ENCODE data around the gene CBFA2T3. TPM values are rescaled to one million over a fixed set of nuclear protein-coding genes. Genes with fewer than 3 reads are reported as not detected.

CBFA2T3 gene
- polyA plus RNA-seq, 1 experiment, result not detected

DNA sequence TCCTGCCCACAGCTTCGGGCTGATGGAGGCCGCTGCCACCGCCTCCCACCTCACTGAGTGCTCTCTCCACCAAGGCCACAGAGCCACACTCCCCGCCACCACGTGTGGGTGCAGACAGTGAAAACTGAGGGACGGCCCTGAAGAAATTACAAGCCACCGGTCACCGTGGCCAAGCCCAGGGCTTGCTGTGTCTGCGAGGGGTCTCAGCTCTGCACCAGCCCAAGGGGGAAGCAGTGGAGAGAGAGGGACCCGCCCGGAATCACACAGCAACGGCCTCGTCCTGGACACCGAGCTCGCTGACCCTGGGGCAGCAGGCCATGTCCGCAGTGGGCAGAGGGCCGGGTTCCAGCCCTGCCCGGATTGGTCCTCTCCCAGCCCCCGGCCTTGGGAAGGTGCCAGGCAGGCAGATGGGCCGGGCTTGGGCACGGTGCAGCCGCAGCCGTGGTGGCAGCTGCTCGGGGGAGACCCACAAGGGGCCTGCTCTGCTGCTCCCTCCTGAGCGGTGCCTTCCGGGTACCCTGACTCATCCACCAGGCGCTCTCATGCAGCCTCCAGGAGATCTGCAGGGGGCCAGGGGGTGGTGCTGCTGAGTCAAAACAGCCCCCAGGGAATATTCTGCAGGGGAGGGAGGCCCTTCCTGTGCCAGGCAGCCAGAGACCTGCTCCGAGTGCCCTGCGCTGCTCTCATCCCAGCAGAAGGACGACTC, 52.0 kb downstream of the CBFA2T3 start:
- CTCF ChIA-PET, result interaction anchor here (0.5 kb wide), 1 partner anchor 10 kb away, joined by 4 read pairs; no protein-coding TSS in a partner anchor

GRCh38 chr16:88923926-88924833, 52.8 kb downstream of the CBFA2T3 start:
- POLR2A ChIA-PET, result no interaction called here
- Histone ChIP-seq H3K27ac (ENCODE audit: low read depth, low read length) (no peak overlapping the region), H3K4me3 (ENCODE audit: low read depth, low read length) (no peak overlapping the region), H3K9me3 (ENCODE audit: control insufficient read depth, insufficient read depth, low read length) (peaks cover 26% of the 10 kb centered on the region; the same call in 1 of the 2 replicates), H3K27me3 (ENCODE audit: control insufficient read depth, insufficient read depth, low read length) (peaks cover 20% of the 10 kb centered on the region)
- CTCF ChIA-PET, result interaction anchor here (0.5 to 1.3 kb wide), 3 partner anchors 9 to 181 kb away, joined by 3 to 4 read pairs (median 3); no protein-coding TSS in a partner anchor
- no peak for DNase-seq (ENCODE audit: low read depth, low spot score)
- no peak for TF ChIP-seq CTCF (IDR thresholded peaks at IDR 0.05; ENCODE audit: low read depth, low read length)

More for the DNA sequence above, 52.0 kb downstream of the CBFA2T3 start:
- peaks cover 20% of the 10 kb centered on the region for H3K27me3 ChIP-seq (ENCODE audit: control insufficient read depth, insufficient read depth, low read length)
- DNase-seq (ENCODE audit: low read depth, low spot score), result peak; percentile 20
- POLR2A ChIA-PET, result no interaction called here
- H3K9me3 ChIP-seq (ENCODE audit: control insufficient read depth, insufficient read depth, low read length), result peaks cover 21% of the 10 kb centered on the region
- H3K27ac ChIP-seq (ENCODE audit: low read depth, low read length), result no peak overlapping the region
- peak; percentile 51 for TF ChIP-seq CTCF (IDR thresholded peaks at IDR 0.05; ENCODE audit: low read depth, low read length)
- H3K4me3 ChIP-seq (ENCODE audit: low read depth, low read length), result no peak overlapping the region

- Histone ChIP-seq H3K9me3 (ENCODE audit: control insufficient read depth, insufficient read depth, low read length) (peaks cover 20% of the 10 kb centered on the region; the same call in 1 of the 2 replicates), H3K27ac (ENCODE audit: low read depth, low read length) (no peak overlapping the region), H3K27me3 (ENCODE audit: control insufficient read depth, insufficient read depth, low read length) (peaks cover 16% of the 10 kb centered on the region), H3K4me3 (ENCODE audit: low read depth, low read length) (no peak overlapping the region)
- TF ChIP-seq CTCF (IDR thresholded peaks at IDR 0.05; ENCODE audit: low read depth, low read length), result no peak
- ChIA-PET CTCF (interaction anchor here (0.6 to 1.3 kb wide), 2 partner anchors 66 to 180 kb away, joined by 3 read pairs; no protein-coding TSS in a partner anchor), POLR2A (no interaction called here)
- DNase-seq (ENCODE audit: low read depth, low spot score), result no peak
Observed at GRCh38 chr16:88923450-88923849, 53.6 kb downstream of the CBFA2T3 start.

DNA sequence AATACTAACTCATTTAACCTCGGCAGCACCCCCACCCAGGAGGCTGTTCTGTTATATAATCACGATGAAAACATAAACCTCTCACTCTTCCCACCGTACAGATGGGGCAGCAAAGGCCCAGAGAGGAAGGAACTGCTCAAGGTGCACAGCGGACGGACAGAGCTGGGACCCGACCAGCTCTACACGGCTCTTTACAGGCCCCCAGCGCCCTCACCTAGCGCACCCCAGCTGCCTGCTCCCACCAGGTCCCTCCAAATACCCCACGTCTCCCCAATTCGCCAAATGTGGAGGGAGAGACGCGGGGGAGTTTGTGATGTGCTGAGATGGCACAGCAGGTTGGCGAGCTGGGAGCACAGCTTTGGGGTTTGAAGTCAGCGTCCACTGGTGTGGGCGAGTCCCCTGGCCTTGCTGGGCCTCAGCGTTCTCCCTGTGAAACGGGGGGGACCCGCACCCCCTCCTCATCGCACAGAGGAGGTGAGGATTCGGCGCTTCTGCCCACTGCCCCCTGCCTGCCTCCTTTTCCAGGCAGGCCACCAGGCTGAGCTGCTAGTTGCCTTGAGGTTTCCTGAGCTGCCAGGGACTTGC, 54.1 kb downstream of the CBFA2T3 start:
- ChIA-PET CTCF (interaction anchor here (0.5 to 1.3 kb wide), 2 partner anchors 65 to 186 kb away, joined by 3 read pairs; no protein-coding TSS in a partner anchor), POLR2A (no interaction called here)
- Histone ChIP-seq H3K27ac (ENCODE audit: low read depth, low read length) (no peak overlapping the region), H3K9me3 (ENCODE audit: control insufficient read depth, insufficient read depth, low read length) (peaks cover 15% of the 10 kb centered on the region; the same call in 1 of the 2 replicates), H3K27me3 (ENCODE audit: control insufficient read depth, insufficient read depth, low read length) (peaks cover 11% of the 10 kb centered on the region), H3K4me3 (ENCODE audit: low read depth, low read length) (no peak overlapping the region)
- DNase-seq (ENCODE audit: low read depth, low spot score), result no peak
- TF ChIP-seq CTCF (IDR thresholded peaks at IDR 0.05; ENCODE audit: low read depth, low read length), result no peak

All from AG04450 (cell line).